Fibroblast of the aortic adventitia (primary cell): Measurements from ENCODE around the gene SMS. TPM values are rescaled to one million over a fixed set of nuclear protein-coding genes. Genes with fewer than 3 reads are reported as not detected.

Source experiments
- DNase-seq: peaks from one replicate; pipeline ENCODE4 v3.0.0-alpha.2; 2010; ENCODE audit warnings: low read depth
- H3K4me3 ChIP-seq: 2 replicates; pipeline ENCODE4 v1.5.1; 2011; ENCODE audit warnings: low read depth, mild to moderate bottlenecking, control low read depth, low read length, moderate library complexity
- total RNA-seq: library from RNA; depleted of rRNA; stranded (reverse); fragments of >200 nt; gene quantifications from 2 replicates; pipeline ENCODE4 v1.2.3, GENCODE V29; 2012; ENCODE audit warnings: low replicate concordance
- TF ChIP-seq, protein P1 (sequence below): IDR thresholded peaks from 2 replicates; pipeline ENCODE4 v1.5.1; 2011; ENCODE audit warnings: mild to moderate bottlenecking, low read length, control low read depth, inconsistent platforms; ENCODE audit not compliant: insufficient read depth

SMS gene
- total RNA-seq, 1 donor, result 214 TPM

DNA sequence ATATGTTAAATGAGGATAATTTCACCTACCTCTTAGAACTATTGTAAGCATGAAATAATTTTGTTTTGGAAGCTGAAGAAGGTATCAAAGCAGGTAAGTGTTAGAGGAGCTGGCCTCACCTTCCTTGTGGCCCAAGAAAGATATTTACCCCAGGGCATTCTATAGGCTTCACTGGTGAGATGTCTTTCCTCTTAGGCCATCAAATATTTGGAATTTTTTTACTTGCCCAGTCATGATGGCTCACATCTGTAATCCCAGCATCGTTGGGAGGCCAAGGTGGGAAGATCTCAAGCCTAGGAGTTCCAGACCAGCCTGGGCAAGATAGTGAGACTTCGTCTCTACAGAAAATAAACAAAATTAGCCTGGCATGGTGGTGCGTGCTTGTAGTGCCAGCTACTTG lies 6.1 kb upstream of the SMS start:
- DNase-seq, result no peak
- TF ChIP-seq, protein P1, sequence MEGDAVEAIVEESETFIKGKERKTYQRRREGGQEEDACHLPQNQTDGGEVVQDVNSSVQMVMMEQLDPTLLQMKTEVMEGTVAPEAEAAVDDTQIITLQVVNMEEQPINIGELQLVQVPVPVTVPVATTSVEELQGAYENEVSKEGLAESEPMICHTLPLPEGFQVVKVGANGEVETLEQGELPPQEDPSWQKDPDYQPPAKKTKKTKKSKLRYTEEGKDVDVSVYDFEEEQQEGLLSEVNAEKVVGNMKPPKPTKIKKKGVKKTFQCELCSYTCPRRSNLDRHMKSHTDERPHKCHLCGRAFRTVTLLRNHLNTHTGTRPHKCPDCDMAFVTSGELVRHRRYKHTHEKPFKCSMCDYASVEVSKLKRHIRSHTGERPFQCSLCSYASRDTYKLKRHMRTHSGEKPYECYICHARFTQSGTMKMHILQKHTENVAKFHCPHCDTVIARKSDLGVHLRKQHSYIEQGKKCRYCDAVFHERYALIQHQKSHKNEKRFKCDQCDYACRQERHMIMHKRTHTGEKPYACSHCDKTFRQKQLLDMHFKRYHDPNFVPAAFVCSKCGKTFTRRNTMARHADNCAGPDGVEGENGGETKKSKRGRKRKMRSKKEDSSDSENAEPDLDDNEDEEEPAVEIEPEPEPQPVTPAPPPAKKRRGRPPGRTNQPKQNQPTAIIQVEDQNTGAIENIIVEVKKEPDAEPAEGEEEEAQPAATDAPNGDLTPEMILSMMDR, result no peak
- H3K4me3 ChIP-seq, result no peak overlapping the region

DNA sequence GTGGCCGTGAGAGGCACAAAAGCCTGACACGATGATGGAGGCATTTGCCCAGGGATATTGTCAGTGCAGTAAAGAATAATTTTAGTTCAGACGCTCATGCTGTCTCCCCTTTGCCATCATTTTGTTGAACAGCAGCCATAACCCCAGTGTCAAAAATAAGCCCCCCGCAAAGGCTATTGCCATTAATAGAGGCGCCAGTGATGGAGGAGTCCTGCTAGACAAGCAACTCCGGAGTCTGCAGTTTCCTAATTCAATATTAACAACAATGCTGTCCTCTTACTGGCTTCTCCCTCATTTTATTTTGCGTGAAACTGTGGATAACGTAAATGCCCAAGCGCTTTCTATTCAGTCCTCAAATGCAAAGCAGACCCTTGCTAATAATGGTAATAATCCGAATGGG lies 603 bp upstream of the SMS start:
- TF ChIP-seq, protein P1, result no peak
- H3K4me3 ChIP-seq, result peak overlapping the region; percentile 42
- DNase-seq, result no peak

DNA sequence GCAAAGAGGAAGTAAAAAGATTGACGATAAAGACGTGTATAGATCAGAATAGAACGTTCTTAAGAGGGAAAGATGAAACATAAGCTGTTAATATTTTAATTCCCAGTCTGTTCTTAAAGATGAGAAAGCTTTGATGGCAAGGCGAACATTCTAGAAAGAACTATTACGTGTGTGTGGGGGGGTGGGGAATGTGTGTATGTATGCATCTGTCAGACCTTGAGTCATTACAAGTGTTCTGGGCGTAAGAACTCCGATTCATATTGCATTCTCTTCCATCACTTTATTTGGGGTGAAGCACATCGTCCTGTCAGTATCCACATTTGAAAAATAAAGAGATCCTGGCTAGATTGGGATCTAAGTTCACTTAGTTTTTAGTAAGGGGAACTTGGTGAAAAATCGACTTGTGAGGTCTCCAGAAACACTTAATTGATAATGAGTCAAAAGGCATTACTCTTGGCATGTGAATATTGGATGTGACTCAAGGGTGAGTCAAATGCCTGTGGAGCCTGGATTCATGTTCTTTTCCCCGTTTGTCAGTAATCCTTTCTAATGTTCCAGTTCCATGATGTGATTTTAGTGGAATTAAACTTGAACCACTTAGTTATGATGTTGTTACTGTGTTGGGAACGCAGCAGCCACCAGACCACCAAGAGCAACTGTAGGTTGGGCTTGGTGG lies 3.1 kb downstream of the SMS start:
- DNase-seq, result peak; percentile 86
- TF ChIP-seq, protein P1, result no peak
- peak overlapping the region; percentile 62 for H3K4me3 ChIP-seq

DNA sequence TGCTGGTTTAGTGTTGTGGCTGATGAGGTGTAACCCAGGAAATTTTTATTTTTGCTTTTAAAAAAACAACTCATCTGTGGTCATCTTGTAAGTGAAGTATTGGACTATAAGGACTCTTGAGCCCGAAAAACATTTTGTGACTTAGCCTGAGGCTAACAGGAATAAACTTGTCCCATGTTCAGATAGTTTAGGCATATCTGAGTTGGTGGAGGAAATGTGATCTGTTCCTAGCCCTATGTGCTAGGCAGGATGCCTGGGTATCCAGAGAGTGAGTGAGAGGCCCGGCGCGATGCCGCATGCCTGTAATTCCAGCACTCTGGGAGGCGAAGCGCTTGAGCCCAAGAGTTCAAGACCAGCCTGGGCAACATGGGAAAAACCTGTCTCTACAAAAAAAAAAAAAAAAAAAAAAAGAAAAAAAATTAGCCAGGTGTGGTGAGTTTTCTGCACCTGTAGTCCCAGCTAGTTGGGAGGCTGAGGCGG lies 3.7 kb downstream of the SMS start:
- peak overlapping the region; percentile 37 for H3K4me3 ChIP-seq
- peak; percentile 61 for DNase-seq
- TF ChIP-seq, protein P1, result no peak

DNA sequence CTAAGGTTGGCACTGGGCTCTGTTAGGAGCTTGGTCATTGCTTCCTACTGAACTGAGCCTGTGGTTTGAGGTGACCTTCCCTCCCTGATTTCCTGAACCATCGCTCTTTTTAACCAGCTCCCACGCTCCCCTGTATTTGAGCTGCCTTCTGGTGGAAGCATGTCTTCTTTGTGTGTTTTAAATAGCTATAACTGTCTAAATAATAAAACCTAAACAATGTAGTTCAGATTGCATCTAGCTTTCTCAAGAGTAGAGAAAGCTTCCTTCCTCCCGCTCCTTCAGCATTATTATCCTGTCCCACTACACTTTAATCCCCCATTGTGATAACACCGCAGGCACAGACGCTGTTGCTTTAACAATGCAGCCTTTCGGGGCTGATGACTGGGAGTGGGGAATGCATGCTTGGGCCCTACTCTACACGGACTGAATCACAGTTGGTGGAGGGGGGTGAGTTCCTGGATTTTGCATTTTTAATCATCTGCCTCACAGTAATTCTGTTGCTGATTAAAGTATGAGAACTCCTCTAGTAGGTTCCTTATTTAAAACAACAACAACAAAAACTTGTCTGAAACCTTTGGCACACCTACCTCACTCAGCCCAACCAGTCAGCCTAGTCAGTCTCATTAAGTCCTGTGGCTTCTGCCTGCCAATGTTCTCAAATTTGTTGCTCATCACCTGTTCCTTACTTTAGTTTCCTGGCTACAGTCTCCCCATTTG lies 6.6 kb downstream of the SMS start:
- H3K4me3 ChIP-seq, result peak overlapping the region; percentile 18
- TF ChIP-seq, protein P1, result no peak
- DNase-seq, result peak; percentile 60

DNA sequence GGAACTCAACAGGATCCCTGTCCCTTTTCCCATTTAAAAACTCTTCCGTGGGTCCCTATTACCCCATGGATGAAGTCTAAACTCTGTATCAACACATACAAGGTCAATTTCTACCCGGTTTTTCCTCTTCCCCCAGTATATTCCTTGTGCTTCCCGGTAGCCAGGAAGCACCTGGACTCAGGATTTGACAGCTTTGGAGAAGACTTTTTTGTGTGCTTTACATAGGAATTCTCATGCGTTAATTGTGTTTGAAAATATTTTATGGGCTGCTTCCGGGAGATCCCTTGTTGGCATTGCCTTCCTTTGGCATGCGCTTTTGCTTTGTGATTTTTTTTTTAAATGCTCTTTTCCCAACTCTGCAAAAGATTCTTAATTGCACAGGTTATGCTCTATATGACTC lies 7.2 kb downstream of the SMS start:
- no peak for DNase-seq
- TF ChIP-seq, protein P1, result no peak
- H3K4me3 ChIP-seq, result peak overlapping the region; percentile 18
